NCI-H146 (cell line): ENCODE results near the gene SHC4.
A peak's percentile ranks its signal among the peaks of the same experiment; 100 is the strongest.
"Not testable (repeated sequence)": the region's sequence is repeated elsewhere in the genome, so short reads cannot be mapped to it uniquely, and the experiment has no call there.

Source experiments
- DNase-seq: peaks from one replicate; lab custom pipeline; 2025; lab: John Stamatoyannopoulos, UW

Gene SHC4

GRCh38 chr15:48796521-48796920 is 167.2 kb downstream of the SHC4 start:
- no peak for DNase-seq

DNA sequence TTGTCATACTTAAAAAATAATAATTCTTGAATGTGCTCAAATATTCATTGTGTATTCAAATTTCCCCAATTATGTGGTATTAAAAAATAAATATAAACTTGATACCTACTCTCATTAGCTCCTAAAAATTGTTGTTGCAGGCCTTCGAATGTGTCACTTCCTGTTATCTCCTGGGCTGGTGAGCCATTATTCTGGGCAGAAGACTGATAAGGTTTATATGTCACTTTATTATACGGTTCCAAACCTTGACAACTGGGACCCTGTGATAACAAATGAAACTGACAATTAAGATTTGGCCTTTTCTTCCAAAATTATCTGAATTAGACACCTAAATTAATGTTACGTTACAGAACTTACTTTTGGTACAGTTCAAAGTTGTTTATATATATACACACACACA is 167.8 kb downstream of the SHC4 start:
- DNase-seq, result no peak

DNA sequence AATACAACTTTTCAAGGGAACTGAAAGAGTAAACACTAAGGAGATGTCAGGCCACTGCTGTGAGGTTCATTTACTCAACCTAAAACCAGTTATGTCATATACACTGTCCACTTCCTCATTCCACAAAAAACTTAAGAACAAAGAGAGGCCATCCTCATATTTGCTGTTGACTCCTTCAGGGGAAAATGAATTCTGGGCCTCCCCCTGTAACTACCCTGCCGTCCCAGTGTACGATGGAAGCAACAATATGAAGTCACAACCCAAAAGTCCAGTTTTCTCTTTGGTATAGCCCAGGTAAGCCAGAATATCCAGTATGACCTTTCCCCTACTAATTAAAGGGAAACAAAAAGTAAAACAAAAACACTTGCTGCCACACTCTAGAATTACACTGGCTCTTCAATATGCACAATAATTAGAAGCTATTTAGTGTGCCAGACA is 169.0 kb downstream of the SHC4 start:
- DNase-seq, result no peak

DNA sequence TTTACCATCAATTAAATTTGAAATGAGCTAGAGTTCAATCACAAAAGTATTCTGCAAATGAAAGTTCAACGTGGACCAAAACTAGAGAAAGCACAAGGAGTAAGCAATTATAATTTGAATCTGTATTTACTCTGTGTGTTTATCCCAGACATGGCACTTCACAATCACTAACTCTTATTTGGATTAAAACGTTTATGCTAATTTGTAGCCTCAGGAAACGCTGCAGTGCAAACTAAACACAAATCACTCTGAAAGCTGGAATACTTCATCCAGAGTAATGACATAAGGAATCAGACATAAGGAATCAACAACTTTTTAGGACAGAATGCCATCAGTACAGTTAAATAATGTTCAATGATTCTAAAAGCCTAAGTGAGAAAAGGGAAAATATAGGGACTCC is 171.3 kb downstream of the SHC4 start:
- DNase-seq, result no peak

DNA sequence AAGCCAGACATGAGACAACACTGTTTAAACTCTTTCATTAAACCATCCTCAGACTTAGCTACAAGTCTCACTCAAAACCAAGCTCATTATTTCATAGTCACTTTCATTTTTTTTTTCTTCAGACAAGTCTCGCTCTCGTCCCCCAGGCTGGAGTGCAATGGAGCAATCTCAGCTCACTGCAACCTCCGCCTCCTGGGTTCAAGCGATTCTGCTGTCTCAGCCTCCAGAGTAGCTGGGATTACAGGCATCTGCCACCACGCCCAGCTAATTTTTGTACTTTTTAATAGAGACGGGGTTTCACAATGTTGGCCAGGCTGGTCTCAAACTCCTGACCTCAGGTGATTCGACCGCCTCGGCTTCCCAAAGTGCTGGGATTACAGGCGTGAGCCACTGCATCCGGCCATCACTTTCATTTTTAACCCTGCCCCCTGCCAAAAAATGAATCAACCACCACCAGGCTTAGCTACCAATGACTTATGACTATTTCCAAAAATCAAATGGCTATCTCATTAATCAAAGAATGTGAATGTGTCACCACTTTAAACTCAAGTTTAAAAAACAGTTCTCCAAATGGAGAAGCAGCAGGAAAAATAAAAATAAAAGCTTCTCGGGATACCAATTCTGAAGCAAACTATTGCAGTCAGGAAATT is 173.1 kb downstream of the SHC4 start:
- DNase-seq, result not testable (repeated sequence)

DNA sequence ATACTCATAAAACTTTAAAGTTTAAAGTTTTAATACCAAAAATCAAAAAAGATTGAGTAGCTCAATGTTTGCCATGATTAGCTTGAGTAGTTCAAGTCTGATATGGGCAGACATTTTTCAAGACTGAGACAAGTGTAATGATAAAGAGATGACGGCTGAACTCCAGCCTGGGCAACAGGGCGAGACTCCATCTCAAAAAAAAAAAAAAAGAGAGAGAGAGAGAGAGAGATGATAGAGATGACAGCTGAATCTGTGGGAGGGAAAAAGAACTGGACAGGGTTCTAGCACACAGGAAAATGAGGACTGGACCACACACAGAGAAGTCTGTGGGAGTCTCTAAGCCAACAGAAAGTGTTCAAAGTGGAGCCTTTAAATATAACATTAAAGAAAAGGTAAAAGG is 178.0 kb downstream of the SHC4 start:
- no peak for DNase-seq

DNA sequence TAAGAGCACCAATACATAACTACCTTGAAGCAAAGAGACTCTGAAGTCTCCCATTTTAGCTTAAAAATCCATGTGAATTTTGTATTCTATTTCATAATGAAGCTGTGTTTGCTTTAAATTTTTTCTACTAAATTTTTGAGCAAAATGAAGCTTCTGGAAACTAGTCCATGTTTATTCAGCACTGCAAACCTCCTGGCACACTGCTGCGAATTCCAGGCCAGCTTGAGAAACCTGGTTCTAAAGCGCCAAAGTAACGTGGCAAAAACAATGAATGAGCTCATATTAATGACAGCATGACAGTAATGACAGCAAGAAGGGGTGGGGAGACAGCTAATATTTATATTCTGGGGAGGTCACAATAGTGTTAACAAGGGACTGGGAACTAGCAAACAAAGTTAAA is 178.5 kb downstream of the SHC4 start:
- peak; percentile 10 for DNase-seq

DNA sequence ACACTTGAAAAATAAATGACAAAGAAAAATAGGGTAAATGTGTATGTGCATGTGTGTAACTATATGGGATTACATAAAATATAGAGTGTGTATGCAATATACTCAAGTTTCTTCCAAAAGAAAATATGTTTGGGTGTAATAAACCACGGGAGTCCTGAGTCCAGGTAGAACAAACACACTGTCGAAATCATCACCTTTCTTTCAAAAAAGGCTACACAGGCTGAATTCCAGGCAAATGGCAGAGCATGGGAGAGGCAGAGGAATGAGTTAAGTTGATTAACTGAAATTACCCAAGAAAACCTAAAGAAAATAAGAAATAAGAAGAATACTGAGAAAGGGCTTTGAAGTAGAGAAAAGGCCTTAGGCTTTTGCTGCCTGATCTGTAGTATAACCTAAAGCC is 179.0 kb downstream of the SHC4 start:
- no peak for DNase-seq

- no peak for DNase-seq
These were observed 180.8 kb downstream of the SHC4 start for GRCh38 chr15:48782911-48783310.

DNA sequence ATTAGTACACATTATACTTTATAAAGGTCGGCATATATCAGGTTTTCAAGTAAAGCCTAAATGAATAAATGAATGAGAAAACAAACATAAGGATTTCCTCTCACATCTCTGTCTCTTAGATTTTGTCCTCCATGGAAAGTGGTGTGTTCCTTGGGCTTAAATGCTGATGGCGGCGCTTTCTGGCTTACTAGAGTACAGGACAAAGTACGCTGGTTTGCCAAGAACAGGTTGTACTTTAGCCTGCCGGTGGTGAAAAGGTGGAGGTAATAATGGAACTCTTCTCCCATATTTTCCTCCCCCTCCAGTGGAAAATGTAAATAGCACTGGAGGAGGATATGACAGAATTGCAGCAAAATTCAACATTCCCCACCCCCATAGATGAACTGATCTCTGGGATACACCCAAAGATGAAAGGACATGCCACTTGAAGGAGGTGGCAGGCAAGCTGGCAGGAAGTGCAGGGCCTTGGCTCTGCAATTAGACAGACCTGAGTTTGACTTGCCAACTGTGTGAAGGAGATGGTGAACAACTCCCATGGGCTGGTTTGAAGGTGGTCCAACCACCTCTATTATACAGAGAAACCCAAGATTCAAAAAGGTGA is 182.1 kb downstream of the SHC4 start:
- no peak for DNase-seq

- DNase-seq, result no peak
These were observed 182.7 kb downstream of the SHC4 start for GRCh38 chr15:48781017-48781416.

GRCh38 chr15:48778331-48778730 is 185.4 kb downstream of the SHC4 start:
- no peak for DNase-seq

DNA sequence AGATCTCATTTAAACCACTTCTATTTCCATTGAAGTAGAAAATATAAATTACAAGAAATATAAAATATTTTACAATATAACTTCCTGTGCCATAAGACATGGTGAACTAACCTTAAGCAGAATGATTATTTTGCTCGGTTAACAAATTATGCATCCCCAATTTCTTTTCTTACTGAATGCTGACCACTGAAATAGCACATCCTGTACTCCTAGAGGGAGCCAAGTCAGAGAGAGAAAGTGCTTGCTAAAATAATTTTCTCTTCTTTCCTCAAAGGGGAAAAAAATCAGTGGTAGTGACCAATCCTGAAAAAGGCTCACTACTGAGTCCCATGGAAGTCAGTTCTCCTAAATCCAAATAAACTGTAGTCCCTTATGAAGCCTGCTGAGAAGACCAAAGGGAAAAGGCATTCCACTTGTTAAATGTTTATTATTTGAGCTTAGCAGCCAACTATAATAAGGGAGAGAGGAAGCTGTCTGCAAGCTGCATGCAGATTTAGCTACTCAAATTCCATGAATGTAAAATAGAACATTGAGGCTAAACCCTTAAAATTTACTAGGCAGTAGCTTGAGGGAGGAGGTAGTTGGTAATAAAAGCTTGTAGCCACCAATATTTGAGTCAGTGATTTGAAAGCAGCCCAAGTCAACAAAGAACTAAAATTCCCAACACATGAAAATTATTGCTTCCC is 185.9 kb downstream of the SHC4 start:
- DNase-seq, result no peak

- no peak for DNase-seq
These were observed 188.2 kb downstream of the SHC4 start for GRCh38 chr15:48775546-48775945.

- DNase-seq, result no peak
These were observed 189.2 kb downstream of the SHC4 start for GRCh38 chr15:48774484-48774883.
